ENCODE measurements around the gene RBPJ.

DNA sequence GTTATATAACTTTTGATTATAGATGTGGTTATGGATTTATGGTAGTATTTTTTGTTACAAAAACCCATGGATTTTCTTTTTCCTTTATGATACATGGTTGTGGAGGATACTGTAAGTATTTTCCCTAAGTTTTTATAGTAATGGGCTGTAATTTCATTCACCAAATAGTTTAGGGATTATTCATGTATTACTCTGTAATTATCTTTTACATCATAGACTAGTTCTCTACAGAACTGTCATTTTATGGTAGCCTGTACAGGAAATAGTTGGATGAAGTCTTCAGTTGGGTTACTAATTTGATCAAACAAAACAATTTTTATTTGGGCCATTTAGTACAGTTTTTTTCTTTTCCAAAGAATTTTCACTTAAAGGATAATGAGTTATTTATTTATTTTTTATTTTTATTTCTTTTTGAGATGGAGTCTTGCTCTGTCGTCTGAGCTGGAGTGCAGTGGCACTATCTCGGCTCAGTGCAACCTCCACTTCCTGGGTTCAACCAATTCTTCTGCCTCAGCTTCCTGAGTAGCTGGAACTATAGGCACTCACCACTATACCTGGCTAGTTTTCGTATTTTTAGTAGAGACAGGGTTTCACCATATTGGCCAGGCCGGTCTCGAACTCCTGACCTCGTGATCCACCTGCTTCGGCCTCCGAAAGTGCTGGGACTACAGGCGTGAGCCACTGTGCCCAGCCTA, 42.1 kb downstream of the RBPJ start:
- TF ChIP-seq EZH2phosphoT487 (IDR thresholded peaks at IDR 0.05; ENCODE audit: low read length) (no peak), EZH2 (optimal IDR thresholded peaks at IDR 0.05; ENCODE audit: low read depth, low read length) (no peak)
- TF ChIP-seq, protein P1, sequence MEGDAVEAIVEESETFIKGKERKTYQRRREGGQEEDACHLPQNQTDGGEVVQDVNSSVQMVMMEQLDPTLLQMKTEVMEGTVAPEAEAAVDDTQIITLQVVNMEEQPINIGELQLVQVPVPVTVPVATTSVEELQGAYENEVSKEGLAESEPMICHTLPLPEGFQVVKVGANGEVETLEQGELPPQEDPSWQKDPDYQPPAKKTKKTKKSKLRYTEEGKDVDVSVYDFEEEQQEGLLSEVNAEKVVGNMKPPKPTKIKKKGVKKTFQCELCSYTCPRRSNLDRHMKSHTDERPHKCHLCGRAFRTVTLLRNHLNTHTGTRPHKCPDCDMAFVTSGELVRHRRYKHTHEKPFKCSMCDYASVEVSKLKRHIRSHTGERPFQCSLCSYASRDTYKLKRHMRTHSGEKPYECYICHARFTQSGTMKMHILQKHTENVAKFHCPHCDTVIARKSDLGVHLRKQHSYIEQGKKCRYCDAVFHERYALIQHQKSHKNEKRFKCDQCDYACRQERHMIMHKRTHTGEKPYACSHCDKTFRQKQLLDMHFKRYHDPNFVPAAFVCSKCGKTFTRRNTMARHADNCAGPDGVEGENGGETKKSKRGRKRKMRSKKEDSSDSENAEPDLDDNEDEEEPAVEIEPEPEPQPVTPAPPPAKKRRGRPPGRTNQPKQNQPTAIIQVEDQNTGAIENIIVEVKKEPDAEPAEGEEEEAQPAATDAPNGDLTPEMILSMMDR (IDR thresholded peaks at IDR 0.05; ENCODE audit: low read length), result no peak

All from MM.1S (cell line).